Psoas muscle (tissue), 8 donors: ENCODE data around the gene ATP8A2. TPM values are rescaled to one million over a fixed set of nuclear protein-coding genes. Genes with fewer than 3 reads are reported as not detected.
"Not testable (repeated sequence)": the region's sequence is repeated elsewhere in the genome, so short reads cannot be mapped to it uniquely, and the experiment has no call there.

Source experiments
- ATAC-seq, 4 donors: fragments of 200-7000 bp; cut with Tn5 transposase; one replicate each; pipeline ENCODE4 v1.9.1; 2020; ENCODE audit warnings: moderate library complexity in 3 of 4, mild to moderate bottlenecking in 2 of 4
- DNase-seq, 2 donors: peaks; one replicate each; pipeline ENCODE4 v3.0.0-alpha.2; 2020
- H3K27ac ChIP-seq: fragments of 200-600 bp; one replicate; pipeline ENCODE4 v1.8.0; 2022
- H3K27me3 ChIP-seq, 3 donors: fragments of 200-600 bp in 1 of 3; one replicate each; pipeline versions ENCODE4 v1.6.1 to v1.8.0; 2013 to 2022; ENCODE audit warnings: low read length in 2 of 3, mild to moderate bottlenecking in 2 of 3, moderate library complexity in 1 of 3; ENCODE audit not compliant: insufficient read depth in 3 of 3
- H3K36me3 ChIP-seq, 2 donors: fragments of 200-600 bp in 1 of 2; one replicate each; pipeline versions ENCODE4 v1.6.1 to v1.8.0; 2013 to 2022; ENCODE audit warnings: low read depth in 1 of 2, mild to moderate bottlenecking in 1 of 2, moderate library complexity in 1 of 2; ENCODE audit not compliant: insufficient read depth in 1 of 2
- H3K4me1 ChIP-seq: fragments of 200-600 bp; one replicate; pipeline ENCODE4 v1.8.0; 2022
- H3K4me3 ChIP-seq: fragments of 200-600 bp; one replicate; pipeline ENCODE4 v1.8.0; 2022; ENCODE audit warnings: mild to moderate bottlenecking
- H3K9me3 ChIP-seq: fragments of 200-600 bp; one replicate; pipeline ENCODE4 v1.8.0; 2022
- CTCF ChIP-seq: fragments of 200-600 bp; IDR thresholded peaks from one replicate; pipeline ENCODE4 v1.8.0; 2022; ENCODE audit warnings: antibody characterized with exemption
- WGBS, 3 donors: extraction: QIAGEN DNeasy Blood & Tissue Kit; methylation state at CpG; one replicate each; pipeline versions ENCODE4 v1.1.6 to v1.1.7; 2013; 5-methylcytosine and 5-hydroxymethylcytosine counted together
- intact Hi-C, 2 donors: fragments of 100-400 bp; cut with DNase I; formaldehyde crosslinking; loops; one replicate each; pipeline versions ENCODE4 v1.11.0 to v1.14.2; 2022
- polyA plus RNA-seq, 3 donors: library from polyadenylated mRNA; stranded (reverse); fragments of 200-250 nt; gene quantifications; one replicate each; pipeline ENCODE4 v1.2.3, GENCODE V29; 2013
- total RNA-seq, 4 donors: library from RNA; stranded (reverse); fragmentation: NEBNext Ultra II Directional in 2 of 4; extraction: Animal tissue kit (Norgen Biotek cat#: 25700) in 2 of 4; gene quantifications; one replicate each; pipeline versions ENCODE4 v1.2.1 to v1.2.4, GENCODE V29; 2021 to 2023
- donor health status: healthy with polysubstance abuse.
- donor health status: DM: no; HTN: no; CAD: no; lungs with moderate emphysema.
- donor health status: Bipolar disorder and iron deficiency.
- donor health status: healthy.
- donor health status: DM: yes; HTN: yes; CAD: no.
- donor health status: DM: no; HTN: no; CAD: no.
- donor health status: DM: no; HTN: no; CAD: no.
- donor health status: DM: yes; HTN: yes; CAD: no.

The ATP8A2 gene
- total and polyA plus RNA-seq, 7 donors, result 0.02 to 0.22 (median 0.04) TPM; not detected in 2

- 77 to 82% (median 79%) methylated on average over 4 of the region's 4 CpGs for WGBS, 3 donors
- no peak for ATAC-seq
- no peak for TF ChIP-seq CTCF
Measured at GRCh38 chr13:25541434-25542123, 169.8 kb downstream of the ATP8A2 start.

GRCh38 chr13:25548991-25549390 is 177.2 kb downstream of the ATP8A2 start:
- H3K27ac ChIP-seq, H3K4me3 ChIP-seq, H3K9me3 ChIP-seq, ATAC-seq, DNase-seq, H3K36me3 ChIP-seq, H3K27me3 ChIP-seq, intact Hi-C loops, H3K4me1 ChIP-seq: not testable (repeated sequence)
- 80 to 89% (median 87%) methylated on average over 9 of the region's 9 CpGs for WGBS, 3 donors

More at GRCh38 chr13:25541434-25542123, 169.8 kb downstream of the ATP8A2 start:
- Histone ChIP-seq H3K4me3 (no peak overlapping the region), H3K36me3 (no peaks in the 10 kb centered on the region), H3K27me3 (peaks cover 0 to 5% (median 0%) of the 10 kb centered on the region in 3 donors), H3K4me1 (no peaks in the 10 kb centered on the region), H3K27ac (no peak overlapping the region), H3K9me3 (no peaks in the 10 kb centered on the region)
- DNase-seq, result no peak
- intact Hi-C loops, result no loop called here

- Histone ChIP-seq H3K27ac (no peak overlapping the region), H3K27me3 (peaks cover 0 to 9% (median 0%) of the 10 kb centered on the region in 3 donors), H3K4me1 (no peaks in the 10 kb centered on the region), H3K4me3 (no peak overlapping the region), H3K36me3 (no peaks in the 10 kb centered on the region), H3K9me3 (no peaks in the 10 kb centered on the region)
- 75 to 84% (median 79%) methylated on average over 7 of the region's 7 CpGs for WGBS, 3 donors
- no peak for ATAC-seq
- no peak for DNase-seq
- no peak for TF ChIP-seq CTCF
- intact Hi-C loops, result no loop called here
Measured at GRCh38 chr13:25561812-25562211, 190.0 kb downstream of the ATP8A2 start.

- H3K36me3 ChIP-seq, result no peaks in the 10 kb centered on the region
- intact Hi-C loops, result loop anchor here in 1 of 2 donors (10.0 kb wide), 2 partner anchors 295 to 405 kb away; no protein-coding TSS in a partner anchor
- H3K9me3 ChIP-seq, result no peaks in the 10 kb centered on the region
- no peak overlapping the region for H3K4me3 ChIP-seq
- peaks cover 0 to 18% (median 0%) of the 10 kb centered on the region in 3 donors for H3K27me3 ChIP-seq
- no peak for DNase-seq
- TF ChIP-seq CTCF, result no peak
- H3K4me1 ChIP-seq, result no peaks in the 10 kb centered on the region
- no peak for ATAC-seq
- 85 to 88% (median 88%) methylated on average over 14 of the region's 14 CpGs for WGBS, 3 donors
- no peak overlapping the region for H3K27ac ChIP-seq
Measured at GRCh38 chr13:25570185-25570584, 198.4 kb downstream of the ATP8A2 start.

GRCh38 chr13:25571237-25571636 is 199.5 kb downstream of the ATP8A2 start:
- intact Hi-C loops, result loop anchor here in 1 of 2 donors (10.0 kb wide), 2 partner anchors 294 to 404 kb away; no protein-coding TSS in a partner anchor
- no peak for DNase-seq

GRCh38 chr13:25572171-25572570 is 200.4 kb downstream of the ATP8A2 start:
- intact Hi-C loops, result loop anchor here in 1 of 2 donors (10.0 kb wide), 2 partner anchors 293 to 403 kb away; no protein-coding TSS in a partner anchor
- H3K4me1 ChIP-seq, H3K27me3 ChIP-seq, H3K4me3 ChIP-seq, DNase-seq, H3K9me3 ChIP-seq, ATAC-seq, H3K36me3 ChIP-seq, H3K27ac ChIP-seq: not testable (repeated sequence)
- WGBS, 3 donors, result 76 to 83% (median 78%) methylated on average over 8 of the region's 8 CpGs

More at GRCh38 chr13:25571237-25571636, 199.5 kb downstream of the ATP8A2 start:
- no peak for TF ChIP-seq CTCF
- H3K9me3 ChIP-seq, result no peaks in the 10 kb centered on the region
- H3K27ac ChIP-seq, result no peak overlapping the region
- WGBS, 3 donors, result 92 to 98% (median 94%) methylated on average over 2 of the region's 2 CpGs
- ATAC-seq, result no peak
- H3K4me1 ChIP-seq, result no peaks in the 10 kb centered on the region
- H3K27me3 ChIP-seq, result peaks cover 0 to 13% (median 0%) of the 10 kb centered on the region in 3 donors
- H3K36me3 ChIP-seq, result no peaks in the 10 kb centered on the region
- no peak overlapping the region for H3K4me3 ChIP-seq
